H1 (cell line): ENCODE results near the gene BGLAP. TPM values are rescaled to one million over a fixed set of nuclear protein-coding genes. Genes with fewer than 3 reads are reported as not detected.

ENCODE experiments used
- CHD2 ChIP-seq: IDR thresholded peaks from 2 replicates; pipeline ENCODE4 v1.6.1; 2012; ENCODE audit warnings: low read length, improper control_type of control experiment
- CREB1 ChIP-seq: IDR thresholded peaks from 2 replicates; pipeline ENCODE4 v1.6.1; 2012; ENCODE audit warnings: inconsistent platforms
- POU5F1 ChIP-seq: IDR thresholded peaks from 2 replicates; pipeline ENCODE4 v1.6.1; 2011; ENCODE audit warnings: low read depth, mild to moderate bottlenecking, low read length, moderate library complexity
- RAD21 ChIP-seq, 2 experiments: IDR thresholded peaks in 1 of 2; conservative IDR thresholded peaks in 1 of 2; 2 replicates each; pipeline ENCODE4 v1.6.1; 2011; ENCODE audit warnings: low read depth in 2 of 2, low read length in 2 of 2, improper control_type of control experiment in 1 of 2, inconsistent platforms in 1 of 2, mild to moderate bottlenecking in 1 of 2, moderate library complexity in 1 of 2
- RXRA ChIP-seq: IDR thresholded peaks from 2 replicates; pipeline ENCODE4 v1.6.1; 2011; ENCODE audit warnings: low read depth, mild to moderate bottlenecking, low read length, moderate library complexity; ENCODE audit not compliant: insufficient read depth
- SIX5 ChIP-seq: IDR thresholded peaks from 2 replicates; pipeline ENCODE4 v1.6.1; 2011; ENCODE audit warnings: mild to moderate bottlenecking, low read depth, low read length
- SP2 ChIP-seq: IDR thresholded peaks from 2 replicates; pipeline ENCODE4 v1.6.1; 2012; ENCODE audit warnings: mild to moderate bottlenecking, low read length, inconsistent platforms
- SRF ChIP-seq: IDR thresholded peaks from 2 replicates; pipeline ENCODE4 v1.6.1; 2011; ENCODE audit warnings: mild to moderate bottlenecking, low read depth, low read length, moderate library complexity
- TCF12 ChIP-seq: IDR thresholded peaks from 2 replicates; pipeline ENCODE4 v1.6.1; 2011; ENCODE audit warnings: low read depth, mild to moderate bottlenecking, low read length
- polyA plus RNA-seq, 7 experiments: library from polyadenylated mRNA; depleted of rRNA in 3 of 7; stranded (reverse) in 5 of 7; unstranded in 2 of 7; fragments of >200 nt in 5 of 7; fragments of 200-250 nt in 2 of 7; gene quantifications; 1 replicate in 5 of 7; 2 replicates in 1 of 7; 4 replicates in 1 of 7; pipeline versions ENCODE4 v1.2.1 to v1.2.3, GENCODE V29; 2011 to 2013; ENCODE audit warnings: missing spikeins in 2 of 7, mixed read lengths in 2 of 7
- total RNA-seq: library from RNA; stranded (reverse); fragmentation: NEBNext Ultra II Directional; extraction: Animal tissue kit (Norgen Biotek cat#: 25700); gene quantifications from 2 replicates; pipeline ENCODE4 v1.2.1, GENCODE V29; 2021
- TF ChIP-seq, protein P1 (sequence below): fragments of 300-600 bp; sonication (generic); IDR thresholded peaks from 2 replicates; pipeline ENCODE4 v1.7.1; 2012; ENCODE audit warnings: low read length, moderate library complexity, mild to moderate bottlenecking, inconsistent platforms; ENCODE audit not compliant: insufficient replicate concordance

The BGLAP gene
- total and polyA plus RNA-seq, 2 of the 8 experiments (the other 6 are each of a cell fraction or from before 2014, with no cell fraction given) = 1.2 to 1.5 TPM

GRCh38 chr1:156262461-156263287, 20.7 kb downstream of the BGLAP start (continued):
- TF ChIP-seq, protein P1, sequence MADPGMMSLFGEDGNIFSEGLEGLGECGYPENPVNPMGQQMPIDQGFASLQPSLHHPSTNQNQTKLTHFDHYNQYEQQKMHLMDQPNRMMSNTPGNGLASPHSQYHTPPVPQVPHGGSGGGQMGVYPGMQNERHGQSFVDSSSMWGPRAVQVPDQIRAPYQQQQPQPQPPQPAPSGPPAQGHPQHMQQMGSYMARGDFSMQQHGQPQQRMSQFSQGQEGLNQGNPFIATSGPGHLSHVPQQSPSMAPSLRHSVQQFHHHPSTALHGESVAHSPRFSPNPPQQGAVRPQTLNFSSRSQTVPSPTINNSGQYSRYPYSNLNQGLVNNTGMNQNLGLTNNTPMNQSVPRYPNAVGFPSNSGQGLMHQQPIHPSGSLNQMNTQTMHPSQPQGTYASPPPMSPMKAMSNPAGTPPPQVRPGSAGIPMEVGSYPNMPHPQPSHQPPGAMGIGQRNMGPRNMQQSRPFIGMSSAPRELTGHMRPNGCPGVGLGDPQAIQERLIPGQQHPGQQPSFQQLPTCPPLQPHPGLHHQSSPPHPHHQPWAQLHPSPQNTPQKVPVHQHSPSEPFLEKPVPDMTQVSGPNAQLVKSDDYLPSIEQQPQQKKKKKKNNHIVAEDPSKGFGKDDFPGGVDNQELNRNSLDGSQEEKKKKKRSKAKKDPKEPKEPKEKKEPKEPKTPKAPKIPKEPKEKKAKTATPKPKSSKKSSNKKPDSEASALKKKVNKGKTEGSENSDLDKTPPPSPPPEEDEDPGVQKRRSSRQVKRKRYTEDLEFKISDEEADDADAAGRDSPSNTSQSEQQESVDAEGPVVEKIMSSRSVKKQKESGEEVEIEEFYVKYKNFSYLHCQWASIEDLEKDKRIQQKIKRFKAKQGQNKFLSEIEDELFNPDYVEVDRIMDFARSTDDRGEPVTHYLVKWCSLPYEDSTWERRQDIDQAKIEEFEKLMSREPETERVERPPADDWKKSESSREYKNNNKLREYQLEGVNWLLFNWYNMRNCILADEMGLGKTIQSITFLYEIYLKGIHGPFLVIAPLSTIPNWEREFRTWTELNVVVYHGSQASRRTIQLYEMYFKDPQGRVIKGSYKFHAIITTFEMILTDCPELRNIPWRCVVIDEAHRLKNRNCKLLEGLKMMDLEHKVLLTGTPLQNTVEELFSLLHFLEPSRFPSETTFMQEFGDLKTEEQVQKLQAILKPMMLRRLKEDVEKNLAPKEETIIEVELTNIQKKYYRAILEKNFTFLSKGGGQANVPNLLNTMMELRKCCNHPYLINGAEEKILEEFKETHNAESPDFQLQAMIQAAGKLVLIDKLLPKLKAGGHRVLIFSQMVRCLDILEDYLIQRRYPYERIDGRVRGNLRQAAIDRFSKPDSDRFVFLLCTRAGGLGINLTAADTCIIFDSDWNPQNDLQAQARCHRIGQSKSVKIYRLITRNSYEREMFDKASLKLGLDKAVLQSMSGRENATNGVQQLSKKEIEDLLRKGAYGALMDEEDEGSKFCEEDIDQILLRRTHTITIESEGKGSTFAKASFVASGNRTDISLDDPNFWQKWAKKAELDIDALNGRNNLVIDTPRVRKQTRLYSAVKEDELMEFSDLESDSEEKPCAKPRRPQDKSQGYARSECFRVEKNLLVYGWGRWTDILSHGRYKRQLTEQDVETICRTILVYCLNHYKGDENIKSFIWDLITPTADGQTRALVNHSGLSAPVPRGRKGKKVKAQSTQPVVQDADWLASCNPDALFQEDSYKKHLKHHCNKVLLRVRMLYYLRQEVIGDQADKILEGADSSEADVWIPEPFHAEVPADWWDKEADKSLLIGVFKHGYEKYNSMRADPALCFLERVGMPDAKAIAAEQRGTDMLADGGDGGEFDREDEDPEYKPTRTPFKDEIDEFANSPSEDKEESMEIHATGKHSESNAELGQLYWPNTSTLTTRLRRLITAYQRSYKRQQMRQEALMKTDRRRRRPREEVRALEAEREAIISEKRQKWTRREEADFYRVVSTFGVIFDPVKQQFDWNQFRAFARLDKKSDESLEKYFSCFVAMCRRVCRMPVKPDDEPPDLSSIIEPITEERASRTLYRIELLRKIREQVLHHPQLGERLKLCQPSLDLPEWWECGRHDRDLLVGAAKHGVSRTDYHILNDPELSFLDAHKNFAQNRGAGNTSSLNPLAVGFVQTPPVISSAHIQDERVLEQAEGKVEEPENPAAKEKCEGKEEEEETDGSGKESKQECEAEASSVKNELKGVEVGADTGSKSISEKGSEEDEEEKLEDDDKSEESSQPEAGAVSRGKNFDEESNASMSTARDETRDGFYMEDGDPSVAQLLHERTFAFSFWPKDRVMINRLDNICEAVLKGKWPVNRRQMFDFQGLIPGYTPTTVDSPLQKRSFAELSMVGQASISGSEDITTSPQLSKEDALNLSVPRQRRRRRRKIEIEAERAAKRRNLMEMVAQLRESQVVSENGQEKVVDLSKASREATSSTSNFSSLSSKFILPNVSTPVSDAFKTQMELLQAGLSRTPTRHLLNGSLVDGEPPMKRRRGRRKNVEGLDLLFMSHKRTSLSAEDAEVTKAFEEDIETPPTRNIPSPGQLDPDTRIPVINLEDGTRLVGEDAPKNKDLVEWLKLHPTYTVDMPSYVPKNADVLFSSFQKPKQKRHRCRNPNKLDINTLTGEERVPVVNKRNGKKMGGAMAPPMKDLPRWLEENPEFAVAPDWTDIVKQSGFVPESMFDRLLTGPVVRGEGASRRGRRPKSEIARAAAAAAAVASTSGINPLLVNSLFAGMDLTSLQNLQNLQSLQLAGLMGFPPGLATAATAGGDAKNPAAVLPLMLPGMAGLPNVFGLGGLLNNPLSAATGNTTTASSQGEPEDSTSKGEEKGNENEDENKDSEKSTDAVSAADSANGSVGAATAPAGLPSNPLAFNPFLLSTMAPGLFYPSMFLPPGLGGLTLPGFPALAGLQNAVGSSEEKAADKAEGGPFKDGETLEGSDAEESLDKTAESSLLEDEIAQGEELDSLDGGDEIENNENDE = no peak
- TF ChIP-seq CREB1 (no peak), SRF (no peak), SP2 (no peak), RXRA (no peak), SIX5 (no peak), RAD21 (IDR thresholded peaks at IDR 0.05 in 1 of 2, conservative IDR thresholded peaks at IDR 0.05 in 1 of 2; ENCODE audit: low read depth in 2 of 2, low read length in 2 of 2) (no peak), POU5F1 (no peak), CHD2 (no peak), TCF12 (no peak)
